AG09319 (cell line): ENCODE data around the gene RAB28.

Experiments used
- DNase-seq: peaks from one replicate; pipeline ENCODE4 v3.0.0-alpha.2; 2010; ENCODE audit warnings: low read depth; ENCODE audit errors: extremely low read depth
- TF ChIP-seq, protein P1 (sequence below): IDR thresholded peaks from 2 replicates; pipeline ENCODE4 v1.5.1; 2011; ENCODE audit warnings: low read depth, mild to moderate bottlenecking, inconsistent platforms, low read length, moderate library complexity

Gene RAB28

DNA sequence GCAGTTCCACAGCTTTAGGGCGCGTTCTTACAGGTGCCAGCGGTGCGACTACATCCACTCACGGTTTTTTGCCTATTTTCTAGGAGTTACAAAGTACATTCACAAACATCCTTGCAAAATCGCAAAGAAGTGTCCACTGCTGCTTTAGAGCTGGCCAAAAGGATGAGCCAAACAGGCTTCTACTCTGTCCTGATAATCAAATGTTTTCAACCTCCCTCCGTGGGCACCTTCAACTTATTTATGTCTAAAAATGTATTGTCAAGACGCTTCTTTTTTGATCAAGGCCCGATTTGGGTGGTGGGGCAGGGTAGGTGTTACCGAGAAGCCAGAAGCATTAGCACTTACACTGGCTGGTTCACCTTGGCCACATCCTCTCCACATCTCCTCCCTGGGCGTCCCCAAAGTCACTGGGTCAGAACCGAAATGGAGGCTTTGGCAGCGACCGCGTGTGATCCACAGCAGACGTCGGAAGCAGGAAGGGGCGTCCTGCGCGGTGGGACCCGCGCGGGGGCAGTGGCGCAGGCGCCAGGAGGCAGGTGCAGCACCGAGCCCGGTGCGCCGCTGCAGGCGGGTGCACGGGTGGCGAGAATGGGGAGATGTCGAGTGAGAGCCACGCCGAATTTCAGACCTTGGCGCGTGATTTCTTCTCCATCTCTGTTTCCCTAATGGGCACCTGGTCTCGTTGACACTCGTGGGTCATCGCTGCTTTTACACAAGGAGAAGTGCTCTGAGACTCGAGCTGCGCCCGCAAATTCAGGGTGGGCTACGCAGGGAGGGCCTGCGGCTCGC is 43.2 kb upstream of the RAB28 start:
- TF ChIP-seq, protein P1, sequence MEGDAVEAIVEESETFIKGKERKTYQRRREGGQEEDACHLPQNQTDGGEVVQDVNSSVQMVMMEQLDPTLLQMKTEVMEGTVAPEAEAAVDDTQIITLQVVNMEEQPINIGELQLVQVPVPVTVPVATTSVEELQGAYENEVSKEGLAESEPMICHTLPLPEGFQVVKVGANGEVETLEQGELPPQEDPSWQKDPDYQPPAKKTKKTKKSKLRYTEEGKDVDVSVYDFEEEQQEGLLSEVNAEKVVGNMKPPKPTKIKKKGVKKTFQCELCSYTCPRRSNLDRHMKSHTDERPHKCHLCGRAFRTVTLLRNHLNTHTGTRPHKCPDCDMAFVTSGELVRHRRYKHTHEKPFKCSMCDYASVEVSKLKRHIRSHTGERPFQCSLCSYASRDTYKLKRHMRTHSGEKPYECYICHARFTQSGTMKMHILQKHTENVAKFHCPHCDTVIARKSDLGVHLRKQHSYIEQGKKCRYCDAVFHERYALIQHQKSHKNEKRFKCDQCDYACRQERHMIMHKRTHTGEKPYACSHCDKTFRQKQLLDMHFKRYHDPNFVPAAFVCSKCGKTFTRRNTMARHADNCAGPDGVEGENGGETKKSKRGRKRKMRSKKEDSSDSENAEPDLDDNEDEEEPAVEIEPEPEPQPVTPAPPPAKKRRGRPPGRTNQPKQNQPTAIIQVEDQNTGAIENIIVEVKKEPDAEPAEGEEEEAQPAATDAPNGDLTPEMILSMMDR = no peak
- DNase-seq = no peak

DNA sequence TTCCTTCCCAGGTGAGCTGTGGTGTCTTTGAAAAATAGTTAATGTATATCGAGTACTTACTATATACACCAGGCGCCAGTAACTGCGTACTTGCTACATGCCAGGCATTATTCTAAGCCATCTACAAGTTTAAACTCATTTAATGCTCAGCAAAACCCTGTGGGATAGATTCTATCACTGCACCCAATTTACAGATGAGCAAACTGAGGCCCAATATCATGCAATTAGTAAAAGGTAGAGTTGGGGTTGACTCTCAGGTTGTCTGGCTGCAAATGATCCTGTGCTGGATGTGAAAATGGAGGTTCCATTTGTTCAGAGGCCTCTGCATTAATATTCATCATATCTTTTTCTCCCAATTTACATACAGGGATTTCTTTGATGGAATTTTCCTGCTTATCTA is 42.5 kb upstream of the RAB28 start:
- DNase-seq = no peak
- TF ChIP-seq, protein P1 = no peak

DNA sequence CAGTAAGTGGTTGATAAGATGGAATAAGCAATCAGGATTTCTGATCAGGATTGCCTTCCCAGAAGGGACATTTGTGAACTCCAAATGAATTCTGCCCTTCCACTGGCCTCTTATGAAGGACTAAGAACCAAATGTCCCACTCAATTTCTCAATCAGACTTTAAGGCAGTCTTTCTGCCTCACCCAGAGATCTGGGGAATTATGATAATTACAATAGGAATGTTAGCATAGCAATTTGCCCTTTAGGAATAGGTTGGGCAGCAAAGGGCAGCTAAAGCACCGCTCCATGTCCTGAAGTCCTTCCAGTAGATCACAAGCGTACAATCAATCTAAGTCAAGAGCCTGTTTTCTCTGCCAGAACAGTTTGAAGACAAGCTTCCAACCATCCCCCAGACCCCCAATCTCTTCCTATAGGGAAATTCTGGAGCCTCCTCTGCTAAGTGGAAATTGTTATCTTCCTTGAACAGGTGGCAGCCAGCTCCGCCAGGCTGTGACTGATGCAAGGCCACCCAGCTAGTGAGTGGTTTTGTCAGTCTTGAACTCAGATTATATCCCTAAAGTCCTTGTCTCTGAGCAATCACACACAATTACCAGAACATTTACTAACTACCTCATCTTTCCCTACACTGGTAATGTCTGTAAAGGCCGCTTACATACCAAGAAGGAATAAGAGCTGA is 41.6 kb upstream of the RAB28 start:
- no peak for DNase-seq
- TF ChIP-seq, protein P1 = no peak

DNA sequence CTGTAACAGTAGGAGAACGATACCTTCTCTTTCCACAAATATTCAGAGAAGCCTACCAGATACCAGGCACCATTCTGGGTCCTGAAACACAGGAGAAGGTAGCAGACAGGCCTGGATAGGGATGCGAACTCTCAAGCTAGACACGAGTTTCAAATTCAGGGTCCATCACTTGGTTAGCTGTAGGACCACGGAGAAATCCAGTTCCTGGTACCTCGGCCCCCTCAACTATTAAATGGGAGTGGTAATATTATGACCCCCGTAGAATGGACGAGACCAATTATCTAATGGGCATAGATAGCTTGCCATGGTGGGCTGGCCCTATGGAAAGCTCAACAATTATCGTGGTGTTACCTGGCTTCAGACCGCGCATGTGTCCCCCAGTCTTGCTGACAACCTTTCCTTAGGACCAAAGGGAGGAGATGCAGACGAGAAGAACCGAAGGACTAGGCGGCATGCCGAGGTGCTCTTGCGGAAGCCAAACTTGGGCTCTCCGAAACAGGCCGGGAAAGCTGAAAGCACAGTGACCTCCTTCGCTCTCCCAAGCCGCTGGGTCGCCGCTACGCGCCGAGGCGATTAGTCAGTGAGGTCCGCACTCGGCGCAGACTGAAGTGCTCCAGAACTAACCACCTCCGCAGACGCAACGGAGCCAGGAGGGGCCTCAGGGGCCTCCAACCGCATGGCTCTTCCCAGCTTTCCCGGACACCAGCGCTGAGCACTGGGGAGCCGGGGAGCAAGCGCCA is 40.5 kb upstream of the RAB28 start:
- DNase-seq = no peak
- TF ChIP-seq, protein P1 = no peak

DNA sequence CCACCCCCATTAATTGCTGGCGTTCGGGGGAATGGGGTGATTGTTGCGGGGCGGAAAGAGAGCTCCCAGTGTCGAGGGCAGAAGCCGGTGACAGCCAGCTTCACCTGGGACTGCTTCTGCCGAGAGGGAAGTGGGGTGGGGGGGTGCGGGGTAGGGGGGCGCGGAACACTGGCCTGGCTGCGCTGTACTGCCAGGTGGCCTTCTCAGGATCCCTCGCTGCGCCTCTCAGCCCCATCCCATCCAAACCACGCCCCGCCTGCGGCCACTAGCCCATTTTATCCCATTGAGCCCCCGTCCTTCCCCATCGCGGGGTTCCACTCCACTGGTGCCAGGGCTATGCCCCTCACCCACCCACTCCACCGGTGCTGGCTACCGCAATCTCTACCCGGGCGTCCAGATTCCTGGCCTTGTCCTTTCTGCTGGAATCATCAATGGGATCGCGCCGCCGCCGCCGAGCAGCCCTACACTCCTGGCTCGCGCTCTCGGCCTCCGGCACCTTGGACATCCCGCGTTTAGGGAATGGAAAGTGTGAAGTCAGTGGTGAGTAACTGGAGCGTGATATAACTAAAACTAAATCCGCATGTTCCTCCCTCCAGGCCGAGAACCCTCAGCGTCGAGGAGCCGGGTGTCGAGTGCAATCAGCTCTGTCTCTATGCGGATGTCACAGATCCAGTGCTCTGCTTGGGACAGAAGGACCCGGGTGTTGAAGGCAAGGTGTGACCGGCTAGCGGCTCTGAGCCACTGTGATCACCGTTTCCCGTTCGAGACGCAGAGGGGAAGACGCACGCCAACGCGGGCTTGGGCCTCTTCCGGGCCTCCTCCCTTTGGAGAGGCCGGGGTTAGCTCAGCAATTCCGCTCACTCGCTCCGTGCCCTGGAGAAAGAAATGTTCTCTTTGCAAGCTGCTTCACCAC is 39.7 kb upstream of the RAB28 start:
- no peak for DNase-seq
- TF ChIP-seq, protein P1 = no peak

DNA sequence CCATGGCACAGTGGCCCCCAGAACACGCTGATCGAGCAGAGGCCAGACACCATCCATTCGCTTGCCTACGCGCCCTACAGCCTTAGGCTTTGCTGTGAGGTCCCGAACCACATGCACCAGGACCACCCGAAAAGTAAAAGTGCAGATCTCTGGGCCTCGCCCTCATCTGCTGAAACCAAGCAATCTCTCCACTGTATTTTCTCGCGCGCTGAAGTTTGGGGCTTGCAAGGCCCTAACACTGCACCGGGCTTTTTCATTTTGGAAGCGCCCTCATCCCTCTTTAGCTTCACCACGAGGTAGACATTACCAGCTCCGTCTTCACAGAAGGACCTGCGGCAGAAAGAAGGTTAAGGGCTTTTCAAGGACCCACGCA is 39.0 kb upstream of the RAB28 start:
- TF ChIP-seq, protein P1 = no peak
- no peak for DNase-seq
